ENCODE measurements around the gene RTN4R.
"Not testable (repeated sequence)": the region's sequence is repeated elsewhere in the genome, so short reads cannot be mapped to it uniquely, and the experiment has no call there.

DNA sequence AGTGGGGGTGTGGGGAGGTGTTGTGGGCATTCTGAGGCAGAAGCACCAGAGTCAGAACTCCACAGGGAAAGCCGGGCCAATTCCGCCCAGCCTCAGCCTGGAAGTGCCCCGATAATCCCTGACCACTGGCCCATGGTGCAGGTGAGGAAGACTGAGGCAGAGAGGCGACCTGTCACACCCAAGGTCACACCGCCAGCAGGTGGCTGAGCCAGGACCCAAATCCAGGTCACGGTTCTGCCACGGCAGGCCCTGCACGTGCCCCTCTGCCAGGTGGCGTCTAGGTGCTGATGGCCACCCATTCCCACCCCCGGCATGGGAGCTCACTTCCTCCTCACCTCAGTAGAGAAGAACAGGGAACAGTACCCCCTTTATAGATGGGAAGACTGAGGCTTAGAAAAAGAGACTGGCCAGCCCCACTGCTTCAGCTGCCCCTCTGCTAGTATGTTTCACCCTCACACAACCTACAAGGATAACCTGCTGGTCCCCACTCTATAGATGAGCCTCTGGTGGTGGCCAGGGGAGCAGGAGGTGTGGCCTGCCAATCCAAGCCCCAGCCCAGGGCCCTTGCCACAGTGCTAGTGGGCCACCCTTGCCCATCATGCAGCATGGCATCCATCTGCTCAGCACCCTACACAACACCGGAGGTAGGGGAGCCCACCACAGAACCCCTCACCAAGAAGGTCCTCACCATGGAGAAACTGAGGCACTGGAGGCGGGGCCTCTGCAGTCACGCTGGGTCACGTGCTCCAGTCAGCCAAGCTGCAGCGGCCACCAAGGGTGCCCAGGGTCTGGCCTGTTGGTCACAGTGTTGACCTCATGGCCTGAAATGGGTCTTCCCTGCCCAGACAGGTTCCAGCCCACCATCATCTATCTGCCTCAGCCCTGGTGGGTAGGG lies 2.1 kb downstream of the RTN4R start:
- TF ChIP-seq ZNF174 (tag by site-specific recombination; IDR thresholded peaks at IDR 0.05); ZNF19 (tag by site-specific recombination; IDR thresholded peaks at IDR 0.05; ENCODE audit: low read depth): not testable (repeated sequence)

Measured in HEK293 (cell line).